Naive thymus-derived CD4-positive, alpha-beta T cell (primary cell): ENCODE data around the gene CEACAM16. TPM values are rescaled to one million over a fixed set of nuclear protein-coding genes. Genes with fewer than 3 reads are reported as not detected.

Experiments
- ATAC-seq: fragments of 150-1000 bp; cut with Tn5 transposase; 2 replicates; pipeline ENCODE4 v1.10.0; 2021; ENCODE audit warnings: mild to moderate bottlenecking, moderate library complexity
- CTCF ChIA-PET: fragments of 350-600 bp; sonication (Branson Sonifier 250); formaldehyde crosslinking; loops from one replicate; lab custom pipeline; 2021; ENCODE audit warnings: antibody characterized with exemption; lab: Charles Lee
- POLR2A ChIA-PET: fragments of 350-600 bp; sonication (Branson Sonifier 250); formaldehyde crosslinking; loops from one replicate; lab custom pipeline; 2021; ENCODE audit warnings: antibody characterized with exemption, inconsistent platforms; lab: Charles Lee
- DNase-seq, 9 donors: peaks; one replicate each; pipeline versions ENCODE4 v3.0.0 to v3.0.0-alpha.2; 2020 to 2022; ENCODE audit warnings: mixed read lengths in 1 of 9
- H3K27ac ChIP-seq: one replicate; pipeline ENCODE4 v1.7.0; 2013; ENCODE audit warnings: mild to moderate bottlenecking, low read depth, low read length, moderate library complexity
- H3K27me3 ChIP-seq, 2 donors: one replicate each; pipeline ENCODE4 v1.7.0; 2013; ENCODE audit warnings: low read length in 2 of 2, mild to moderate bottlenecking in 2 of 2, moderate library complexity in 2 of 2; ENCODE audit not compliant: control insufficient read depth in 2 of 2, insufficient read depth in 2 of 2
- H3K36me3 ChIP-seq, 3 experiments: 1 replicate in 2 of 3; 2 replicates in 1 of 3; pipeline ENCODE4 v1.7.0; 2013; ENCODE audit warnings: low read length in 3 of 3, mild to moderate bottlenecking in 3 of 3, moderate library complexity in 1 of 3; ENCODE audit not compliant: insufficient read depth in 3 of 3, control insufficient read depth in 2 of 3
- H3K4me1 ChIP-seq, 2 donors: one replicate each; pipeline ENCODE4 v1.7.0; 2013; ENCODE audit warnings: low read length in 2 of 2, mild to moderate bottlenecking in 2 of 2, moderate library complexity in 1 of 2; ENCODE audit not compliant: control insufficient read depth in 2 of 2, insufficient read depth in 2 of 2
- H3K4me3 ChIP-seq: 2 replicates; pipeline ENCODE4 v1.7.0; 2013; ENCODE audit warnings: mild to moderate bottlenecking, low read length
- H3K9me3 ChIP-seq, 3 experiments: 1 replicate in 2 of 3; 2 replicates in 1 of 3; pipeline ENCODE4 v1.7.0; 2013; ENCODE audit warnings: low read length in 3 of 3; ENCODE audit not compliant: control insufficient read depth in 2 of 3
- H3K27ac Mint-ChIP-seq, 9 donors: one replicate each; pipeline ENCODE4 v1.8.0; 2020 to 2022; ENCODE audit warnings: mixed read lengths in 9 of 9, mild to moderate bottlenecking in 8 of 9, moderate library complexity in 5 of 9, inconsistent platforms in 2 of 9
- H3K27me3 Mint-ChIP-seq, 5 donors: one replicate each; pipeline ENCODE4 v1.8.0; 2021 to 2022; ENCODE audit warnings: mixed read lengths in 5 of 5, mild to moderate bottlenecking in 1 of 5
- H3K36me3 Mint-ChIP-seq, 5 donors: one replicate each; pipeline ENCODE4 v1.8.0; 2020 to 2022; ENCODE audit warnings: mixed read lengths in 5 of 5, mild to moderate bottlenecking in 3 of 5, inconsistent platforms in 1 of 5
- H3K4me1 Mint-ChIP-seq, 7 donors: one replicate each; pipeline ENCODE4 v1.8.0; 2020 to 2022; ENCODE audit warnings: mixed read lengths in 7 of 7, mild to moderate bottlenecking in 3 of 7, inconsistent platforms in 1 of 7
- H3K4me3 Mint-ChIP-seq, 10 donors: one replicate each; pipeline ENCODE4 v1.8.0; 2020 to 2022; ENCODE audit warnings: mild to moderate bottlenecking in 10 of 10, mixed read lengths in 10 of 10, moderate library complexity in 6 of 10, inconsistent platforms in 2 of 10
- H3K9me3 Mint-ChIP-seq, 11 donors: one replicate each; pipeline ENCODE4 v1.8.0; 2020 to 2022; ENCODE audit warnings: mixed read lengths in 11 of 11, mild to moderate bottlenecking in 4 of 11, inconsistent platforms in 1 of 11, moderate library complexity in 1 of 11
- intact Hi-C, 2 donors: fragments of 100-400 bp; cut with micrococcal nuclease; formaldehyde crosslinking; loops; one replicate each; pipeline ENCODE4 v1.15.1; 2023
- polyA plus RNA-seq, 2 donors: library from polyadenylated mRNA; unstranded; fragments of 300-500 nt; fragmentation: Illumina TruSeq; gene quantifications; one replicate each; pipeline ENCODE4 v1.2.3, GENCODE V29; 2021
- total RNA-seq, 6 experiments: library from RNA in 5 of 6; stranded (reverse) in 5 of 6; gene quantifications; 1 replicate in 5 of 6; 2 replicates in 1 of 6; pipeline ENCODE4 v1.2.3 and lab custom pipeline; 2021 to 2026

The CEACAM16 gene
- total and polyA plus RNA-seq, 7 experiments from 2014 or later: not detected

DNA sequence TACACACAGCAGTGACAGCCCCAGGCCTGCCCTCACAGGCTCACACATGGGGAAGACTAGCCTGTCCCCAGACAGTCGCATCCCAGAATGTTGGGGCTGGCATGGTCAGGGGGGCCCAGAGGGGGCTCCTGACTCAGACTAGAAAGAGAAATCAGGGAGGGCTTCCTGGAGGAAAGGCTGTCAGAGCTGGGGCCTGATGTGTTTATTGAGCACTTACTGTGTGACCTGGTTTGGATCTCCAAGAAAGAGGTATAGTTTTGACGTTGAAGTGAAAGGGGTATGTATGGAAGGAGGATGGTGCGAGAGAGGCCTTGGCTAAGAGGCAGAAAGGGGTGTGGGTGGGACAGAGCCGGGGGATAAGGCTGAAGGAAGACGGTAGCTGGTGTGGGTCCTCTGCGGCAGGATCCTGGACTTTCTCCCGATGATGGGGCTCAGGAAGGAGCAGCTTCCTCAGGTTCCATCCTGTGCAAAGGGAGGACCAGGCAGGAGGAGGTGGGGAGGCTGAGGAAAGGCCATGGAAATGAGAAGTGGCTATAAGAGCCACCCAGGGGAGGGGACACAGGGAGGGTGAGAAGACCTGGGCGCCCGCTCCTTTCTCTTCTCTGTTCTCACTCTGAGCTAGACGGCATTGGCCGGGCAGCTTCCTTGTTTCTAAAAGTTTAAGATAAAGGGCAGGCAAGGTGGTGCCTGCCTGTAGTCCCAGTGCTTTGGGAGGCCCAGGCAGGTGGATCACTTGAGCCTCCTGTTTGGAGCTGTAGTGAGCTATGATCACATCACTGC lies 33.5 kb downstream of the CEACAM16 start:
- Histone ChIP-seq H3K4me3 (no peak overlapping the region), H3K9me3 (no peaks in the 10 kb centered on the region), H3K4me1 (no peaks in the 10 kb centered on the region), H3K27me3 (no peaks in the 10 kb centered on the region), H3K36me3 (no peaks in the 10 kb centered on the region), H3K27ac (no peak overlapping the region)
- no peak overlapping the region for H3K4me3 Mint-ChIP-seq
- H3K4me1 Mint-ChIP-seq: peaks cover 4 to 21% (median 7%) of the 10 kb centered on the region in 7 donors
- H3K27ac Mint-ChIP-seq: peak overlapping the region in 2 of 9 donors; percentile 0 to 2
- intact Hi-C loops: no loop called here
- H3K36me3 Mint-ChIP-seq: no peaks in the 10 kb centered on the region
- ATAC-seq (no peak), DNase-seq (no peak)
- H3K9me3 Mint-ChIP-seq: no peaks in the 10 kb centered on the region
- CTCF ChIA-PET: interaction anchor here (0.7 to 1.8 kb wide), 4 partner anchors 11 to 39 kb away, joined by 3 to 7 read pairs (median 4); no protein-coding TSS in a partner anchor
- peaks cover 0 to 14% (median 0%) of the 10 kb centered on the region in 5 donors for H3K27me3 Mint-ChIP-seq
- POLR2A ChIA-PET: no interaction called here

DNA sequence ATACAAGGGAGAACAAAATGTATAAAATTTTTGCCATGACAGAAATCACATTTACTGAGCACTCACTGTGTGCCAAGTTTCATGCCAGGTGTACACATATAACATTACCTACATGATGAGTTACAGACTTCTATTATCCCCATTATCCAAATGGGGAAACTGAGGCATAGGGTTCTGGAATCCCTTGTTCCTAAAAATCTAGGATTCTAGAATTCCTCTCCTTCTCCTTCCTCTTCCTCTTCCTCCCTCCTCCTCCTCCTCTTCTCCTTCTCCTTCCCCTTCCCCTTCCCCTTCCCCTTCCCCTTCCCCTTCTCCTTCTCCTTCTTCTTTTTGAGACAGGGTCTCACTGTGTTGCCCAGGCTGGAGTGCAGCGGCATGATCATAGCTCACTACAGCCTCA lies 35.4 kb downstream of the CEACAM16 start:
- H3K27ac ChIP-seq: no peak overlapping the region
- no peaks in the 10 kb centered on the region for H3K36me3 Mint-ChIP-seq
- H3K9me3 ChIP-seq: no peaks in the 10 kb centered on the region
- ATAC-seq: no peak
- H3K4me1 Mint-ChIP-seq: peaks cover 0 to 18% (median 5%) of the 10 kb centered on the region in 7 donors
- POLR2A ChIA-PET: no interaction called here
- no peaks in the 10 kb centered on the region for H3K36me3 ChIP-seq
- H3K27me3 ChIP-seq: no peaks in the 10 kb centered on the region
- peaks cover 0 to 14% (median 0%) of the 10 kb centered on the region in 5 donors for H3K27me3 Mint-ChIP-seq
- no peak overlapping the region for H3K27ac Mint-ChIP-seq
- no peaks in the 10 kb centered on the region for H3K9me3 Mint-ChIP-seq
- H3K4me3 ChIP-seq: no peak overlapping the region
- no peak overlapping the region for H3K4me3 Mint-ChIP-seq
- no peaks in the 10 kb centered on the region for H3K4me1 ChIP-seq
- CTCF ChIA-PET: interaction anchor here (0.6 kb wide), 1 partner anchor 9 kb away, joined by 4 read pairs; no protein-coding TSS in a partner anchor
- intact Hi-C loops: no loop called here
- no peak for DNase-seq

DNA sequence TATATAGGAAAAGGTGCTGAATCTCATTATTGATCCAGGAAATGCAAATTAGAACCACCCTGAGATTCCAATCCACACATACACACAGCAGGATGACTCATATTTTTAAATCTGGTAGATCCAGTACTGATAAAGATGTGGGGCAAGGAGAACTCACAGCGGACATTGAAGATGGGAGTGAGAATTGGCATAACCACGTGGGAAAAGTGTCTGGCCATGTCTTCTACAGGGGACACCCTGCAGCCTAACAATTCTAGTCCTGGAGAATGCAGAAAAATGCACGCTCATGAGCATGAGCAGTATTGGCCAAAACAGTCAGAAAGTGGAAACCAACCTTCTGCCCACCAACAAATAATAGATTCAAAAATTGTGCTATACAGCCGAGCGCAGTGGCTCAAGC lies 36.1 kb downstream of the CEACAM16 start:
- ATAC-seq (no peak), DNase-seq (no peak)
- peak overlapping the region in 1 of 9 donors; percentile 31 for H3K27ac Mint-ChIP-seq
- H3K9me3 ChIP-seq: no peaks in the 10 kb centered on the region
- CTCF ChIA-PET: no interaction called here
- H3K4me1 ChIP-seq: no peaks in the 10 kb centered on the region
- no peak overlapping the region for H3K4me3 Mint-ChIP-seq
- H3K27me3 ChIP-seq: no peaks in the 10 kb centered on the region
- H3K36me3 Mint-ChIP-seq: no peaks in the 10 kb centered on the region
- peaks cover 0 to 18% (median 5%) of the 10 kb centered on the region in 7 donors for H3K4me1 Mint-ChIP-seq
- no peak overlapping the region for H3K27ac ChIP-seq
- H3K9me3 Mint-ChIP-seq: no peaks in the 10 kb centered on the region
- intact Hi-C loops: no loop called here
- POLR2A ChIA-PET: no interaction called here
- H3K4me3 ChIP-seq: no peak overlapping the region
- H3K27me3 Mint-ChIP-seq: peaks cover 0 to 14% (median 0%) of the 10 kb centered on the region in 5 donors
- H3K36me3 ChIP-seq: no peaks in the 10 kb centered on the region

DNA sequence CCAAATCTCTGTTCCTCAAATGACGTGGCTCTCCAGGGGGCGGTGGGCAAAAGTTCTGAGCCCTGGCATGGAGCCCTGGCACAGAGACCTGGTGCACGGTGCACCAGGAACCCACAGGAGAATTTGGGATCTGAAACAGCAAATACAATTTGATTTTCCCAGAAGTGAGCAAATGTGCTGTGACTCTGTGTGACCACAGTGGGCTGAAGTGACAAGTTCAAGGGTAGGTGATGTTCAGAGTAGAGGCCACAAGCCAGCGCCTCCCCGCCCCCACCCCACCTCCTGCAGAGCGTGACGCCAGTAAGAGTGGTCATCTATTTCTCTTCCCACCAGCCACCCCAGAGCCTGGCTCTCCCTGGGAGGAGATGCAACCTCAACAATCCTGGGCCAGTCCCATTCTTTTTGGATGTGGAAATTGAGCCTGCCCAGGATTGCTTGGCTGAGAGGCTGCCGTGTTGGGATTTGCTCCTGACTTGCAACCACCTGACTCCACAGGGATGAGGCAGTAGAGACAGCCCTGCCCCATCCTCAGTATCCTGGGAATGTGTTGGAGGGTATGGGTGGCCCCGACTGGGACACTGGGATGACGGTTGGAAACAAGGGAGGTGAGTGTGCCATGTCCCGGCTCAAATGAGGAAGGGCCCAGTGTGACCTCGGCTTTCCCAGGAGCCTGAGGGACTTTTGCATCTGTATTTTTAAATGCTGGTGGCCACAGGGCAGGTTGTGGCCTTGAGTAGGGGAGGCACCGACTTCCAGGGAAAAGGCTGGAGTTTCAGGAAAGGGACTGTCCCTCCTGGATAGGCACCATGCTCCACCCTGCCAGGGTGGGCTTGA lies 38.5 kb downstream of the CEACAM16 start:
- intact Hi-C loops: no loop called here
- Mint-ChIP-seq H3K4me1 (peaks cover 7 to 31% (median 10%) of the 10 kb centered on the region in 7 donors), H3K27ac (peak overlapping the region in 1 of 9 donors; percentile 90), H3K4me3 (no peak overlapping the region), H3K9me3 (no peaks in the 10 kb centered on the region), H3K27me3 (peaks cover 0 to 12% (median 0%) of the 10 kb centered on the region in 5 donors), H3K36me3 (no peaks in the 10 kb centered on the region)
- Histone ChIP-seq H3K9me3 (no peaks in the 10 kb centered on the region), H3K27me3 (no peaks in the 10 kb centered on the region), H3K4me1 (no peaks in the 10 kb centered on the region), H3K27ac (no peak overlapping the region), H3K4me3 (no peak overlapping the region), H3K36me3 (no peaks in the 10 kb centered on the region)
- CTCF ChIA-PET: interaction anchor here (1.0 to 1.3 kb wide), 2 partner anchors 14 to 33 kb away, joined by 4 to 8 read pairs; no protein-coding TSS in a partner anchor
- ATAC-seq: no peak
- POLR2A ChIA-PET: interaction anchor here (0.6 to 1.0 kb wide), 2 partner anchors 12 to 37 kb away, joined by 3 read pairs; no protein-coding TSS in a partner anchor
- DNase-seq: no peak

DNA sequence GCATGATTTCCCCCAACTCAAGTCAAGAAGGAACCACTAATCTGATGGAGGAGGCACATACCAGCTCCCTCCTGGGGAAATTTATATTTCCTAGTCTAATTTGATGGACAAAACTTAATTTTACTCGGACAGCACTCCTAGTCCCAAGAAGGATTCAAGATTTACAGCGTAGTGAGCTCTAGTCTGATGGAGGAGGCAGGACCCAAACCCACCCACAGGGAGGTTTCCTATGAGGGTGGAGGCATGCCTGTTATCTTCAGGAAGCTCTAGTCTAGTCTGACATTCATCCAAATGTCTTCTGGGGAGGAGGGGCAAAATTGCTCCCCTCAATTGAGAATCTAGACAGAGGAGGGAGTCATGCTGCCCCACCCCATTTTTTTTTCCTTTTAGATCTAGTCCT lies 39.2 kb downstream of the CEACAM16 start:
- H3K4me1 Mint-ChIP-seq: peaks cover 7 to 31% (median 14%) of the 10 kb centered on the region in 7 donors

More for the DNA sequence above, 39.2 kb downstream of the CEACAM16 start:
- Mint-ChIP-seq H3K27ac (peak overlapping the region in 1 of 9 donors; percentile 90), H3K4me3 (no peak overlapping the region), H3K36me3 (no peaks in the 10 kb centered on the region), H3K9me3 (no peaks in the 10 kb centered on the region), H3K27me3 (peaks cover 0 to 12% (median 0%) of the 10 kb centered on the region in 5 donors)
- POLR2A ChIA-PET: interaction anchor here (1.0 kb wide), 1 partner anchor 36 kb away, joined by 3 read pairs; no protein-coding TSS in a partner anchor
- no peak overlapping the region for H3K27ac ChIP-seq
- no peaks in the 10 kb centered on the region for H3K36me3 ChIP-seq
- no peaks in the 10 kb centered on the region for H3K4me1 ChIP-seq
- intact Hi-C loops: no loop called here
- no peaks in the 10 kb centered on the region for H3K27me3 ChIP-seq
- H3K4me3 ChIP-seq: no peak overlapping the region
- ATAC-seq (no peak), DNase-seq (no peak)
- CTCF ChIA-PET: interaction anchor here (1.0 to 1.4 kb wide), 2 partner anchors 11 to 32 kb away, joined by 4 read pairs; no protein-coding TSS in a partner anchor
- H3K9me3 ChIP-seq: no peaks in the 10 kb centered on the region
